NB4 (cell line): ENCODE measurements around the gene TNXB.

Experiments
- DNase-seq: peaks from one replicate; pipeline ENCODE4 v3.0.0; 2010; ENCODE audit warnings: low read depth
- H3K4me3 ChIP-seq: one replicate; pipeline ENCODE4 v1.5.1; 2011; ENCODE audit warnings: mild to moderate bottlenecking, low read depth, low read length, moderate library complexity
- CTCF ChIP-seq: IDR thresholded peaks from one replicate; pipeline ENCODE4 v1.5.1; 2012; ENCODE audit warnings: low read depth, low read length
- MAX ChIP-seq: IDR thresholded peaks from 2 replicates; pipeline ENCODE4 v1.6.1; 2011; ENCODE audit warnings: low read depth, low read length
- MYC ChIP-seq: IDR thresholded peaks from 2 replicates; pipeline ENCODE4 v1.6.1; 2011; ENCODE audit warnings: low read depth, low read length
- POLR2A ChIP-seq: IDR thresholded peaks from 2 replicates; pipeline ENCODE4 v1.6.1; 2011; ENCODE audit warnings: mild to moderate bottlenecking; ENCODE audit not compliant: insufficient read length; ENCODE audit errors: extremely low read depth

Gene TNXB

DNA sequence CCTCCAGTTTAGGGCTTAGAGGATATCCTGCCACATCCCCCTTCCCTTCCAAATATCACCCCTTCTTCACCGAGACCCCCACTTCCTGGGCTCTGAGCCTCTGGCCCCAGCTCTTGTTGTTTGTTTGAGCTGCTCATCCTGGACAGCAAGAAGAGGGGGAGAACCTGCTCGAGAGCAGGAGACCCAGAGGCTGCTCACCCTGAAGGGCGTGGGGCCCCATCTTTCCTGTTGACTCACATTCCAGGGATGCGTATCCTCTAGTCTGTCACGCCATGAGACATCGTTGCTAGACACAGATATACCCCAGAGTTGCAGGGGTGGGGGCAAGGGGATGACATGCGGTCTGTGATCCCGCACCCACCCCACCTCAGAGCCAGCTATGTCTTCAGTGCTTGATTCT is 5.7 kb upstream of the TNXB start:
- H3K4me3 ChIP-seq: no peak overlapping the region
- no peak for DNase-seq
- TF ChIP-seq CTCF (no peak), POLR2A (no peak), MYC (no peak), MAX (no peak)

- DNase-seq: no peak
- TF ChIP-seq POLR2A: no peak
- TF ChIP-seq MYC: no peak
- TF ChIP-seq MAX: no peak
- no peak for TF ChIP-seq CTCF
- no peak overlapping the region for H3K4me3 ChIP-seq
These were observed 4.5 kb upstream of the TNXB start for GRCh38 chr6:32113386-32114352.

DNA sequence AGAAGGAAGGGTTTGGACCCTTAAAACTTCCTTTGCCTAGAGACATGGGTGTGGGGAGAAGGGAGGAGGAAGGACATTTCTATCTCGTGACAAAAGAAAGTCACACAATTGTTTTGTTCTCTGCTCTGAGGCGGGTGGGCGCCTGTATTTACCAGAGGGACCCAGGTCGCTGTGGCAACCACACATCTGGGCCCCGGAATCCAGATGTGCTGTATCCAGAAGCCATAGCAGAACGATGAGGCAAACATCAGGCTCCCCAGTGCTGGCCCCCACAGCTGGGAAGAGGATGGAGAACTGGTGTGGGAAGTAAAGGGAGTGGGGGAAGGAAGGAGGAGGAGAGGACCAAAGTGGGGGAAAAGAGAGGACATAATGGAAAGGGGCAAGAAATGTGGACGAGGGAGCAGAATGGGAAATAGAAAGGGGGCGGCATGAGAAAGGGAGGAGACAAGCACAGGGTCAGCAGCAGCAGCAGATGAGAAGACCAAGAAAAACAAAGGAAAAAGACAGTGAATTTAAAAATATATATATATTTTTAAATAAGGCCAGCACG is 3.4 kb upstream of the TNXB start:
- H3K4me3 ChIP-seq: no peak overlapping the region
- DNase-seq: no peak
- TF ChIP-seq CTCF (no peak), MAX (no peak), MYC (no peak), POLR2A (no peak)

GRCh38 chr6:32111424-32112066 is 2.4 kb upstream of the TNXB start:
- no peak for TF ChIP-seq MYC
- H3K4me3 ChIP-seq: no peak overlapping the region
- DNase-seq: no peak

GRCh38 chr6:32110632-32111031 is 1.5 kb upstream of the TNXB start:
- DNase-seq: no peak
- no peak for TF ChIP-seq MYC
- no peak for TF ChIP-seq MAX
- TF ChIP-seq CTCF: no peak
- no peak for TF ChIP-seq POLR2A
- H3K4me3 ChIP-seq: no peak overlapping the region

- no peak overlapping the region for H3K4me3 ChIP-seq
- TF ChIP-seq MYC (no peak), CTCF (no peak), MAX (no peak), POLR2A (no peak)
- no peak for DNase-seq
These were observed 625 bp upstream of the TNXB start for GRCh38 chr6:32109765-32110160.
